Adrenal gland (tissue), 5 donors: Measurements from ENCODE around the gene IKZF3.
"Not testable (repeated sequence)": the region's sequence is repeated elsewhere in the genome, so short reads cannot be mapped to it uniquely, and the experiment has no call there.

Experiments
- CTCF ChIP-seq, 6 experiments: fragments of 450-650 bp in 4 of 6; fragments of 200-600 bp in 2 of 6; sonication (generic) in 1 of 6; IDR thresholded peaks; 1 replicate in 5 of 6; 2 replicates in 1 of 6; pipeline versions ENCODE4 v1.5.1 to v1.8.0; 2016 to 2021; ENCODE audit warnings: antibody characterized with exemption in 6 of 6, mild to moderate bottlenecking in 2 of 6, moderate library complexity in 1 of 6
- POLR2A ChIP-seq, 2 donors: fragments of 450-650 bp; IDR thresholded peaks; one replicate each; pipeline ENCODE4 v1.6.1; 2017; ENCODE audit warnings: antibody characterized with exemption in 2 of 2, mild to moderate bottlenecking in 2 of 2, moderate library complexity in 1 of 2
- donor health status: DM: no; HTN: no; CAD: no.

- TF ChIP-seq POLR2A, CTCF (IDR thresholded peaks at IDR 0.05): not testable (repeated sequence)
Observed at GRCh38 chr17:39855911-39856649, 8.0 kb downstream of the IKZF3 start.
